Tibial nerve (tissue), 4 donors: ENCODE data around the gene PDE4DIP. TPM values are rescaled to one million over a fixed set of nuclear protein-coding genes. Genes with fewer than 3 reads are reported as not detected.
"Not testable (repeated sequence)": the region's sequence is repeated elsewhere in the genome, so short reads cannot be mapped to it uniquely, and the experiment has no call there.

Experiments
- DNase-seq, 2 donors: peaks; one replicate each; pipeline ENCODE4 v3.0.0-alpha.2; 2019; ENCODE audit warnings: low spot score in 2 of 2
- H3K27ac ChIP-seq, 4 donors: fragments of 200-600 bp; sonication (generic) in 3 of 4; one replicate each; pipeline ENCODE4 v1.5.1; 2017 to 2019; ENCODE audit warnings: mild to moderate bottlenecking in 1 of 4
- H3K27me3 ChIP-seq, 2 donors: fragments of 200-600 bp; sonication (generic) in 1 of 2; one replicate each; pipeline versions ENCODE4 v1.5.1 to v1.6.0; 2017 to 2019
- H3K36me3 ChIP-seq, 3 donors: fragments of 200-600 bp; sonication (generic); one replicate each; pipeline ENCODE4 v1.5.1; 2018 to 2019
- H3K4me1 ChIP-seq, 4 donors: fragments of 200-600 bp; sonication (generic) in 3 of 4; one replicate each; pipeline ENCODE4 v1.5.1; 2017 to 2019
- H3K4me3 ChIP-seq, 4 donors: fragments of 200-600 bp; sonication (generic) in 3 of 4; one replicate each; pipeline ENCODE4 v1.5.1; 2017 to 2019; ENCODE audit warnings: mild to moderate bottlenecking in 1 of 4, moderate library complexity in 1 of 4
- H3K9me3 ChIP-seq, 4 donors: fragments of 200-600 bp; sonication (generic) in 3 of 4; one replicate each; pipeline ENCODE4 v1.5.1; 2017 to 2019
- CTCF ChIP-seq, 5 experiments: fragments of 200-600 bp in 3 of 5; fragments of 450-650 bp in 2 of 5; sonication (generic) in 3 of 5; IDR thresholded peaks; one replicate each; pipeline ENCODE4 v1.5.1; 2016 to 2019; ENCODE audit warnings: antibody characterized with exemption in 5 of 5, mild to moderate bottlenecking in 3 of 5, moderate library complexity in 2 of 5
- EP300 ChIP-seq, 2 donors: sonication (generic); formaldehyde crosslinking; IDR thresholded peaks; one replicate each; pipeline ENCODE4 v1.6.1; 2017; ENCODE audit warnings: antibody characterized with exemption in 2 of 2, mild to moderate bottlenecking in 1 of 2
- POLR2A ChIP-seq, 2 donors: fragments of 450-650 bp; IDR thresholded peaks; one replicate each; pipeline ENCODE4 v1.6.1; 2017; ENCODE audit warnings: antibody characterized with exemption in 2 of 2, mild to moderate bottlenecking in 2 of 2, moderate library complexity in 2 of 2
- WGBS, 2 donors: methylation state at CpG; one replicate each; pipeline ENCODE4 v1.1.5; 2018; 5-methylcytosine and 5-hydroxymethylcytosine counted together
- total RNA-seq, 4 donors: library from RNA; depleted of rRNA; stranded (reverse); fragments of >200 nt; gene quantifications; one replicate each; pipeline ENCODE4 v1.1.0, GENCODE V29; 2016

PDE4DIP gene
- total RNA-seq, 4 donors from 2014 or later = 104 to 188 (median 175) TPM

- not testable (repeated sequence) for H3K9me3 ChIP-seq, H3K27me3 ChIP-seq, H3K4me1 ChIP-seq, H3K36me3 ChIP-seq
- TF ChIP-seq CTCF (IDR thresholded peaks at IDR 0.05) (peak in 1 of 5 experiments; percentile 42), POLR2A (IDR thresholded peaks at IDR 0.05) (peak in 1 of 2 donors; percentile 50), EP300 (IDR thresholded peaks at IDR 0.05) (peak in 1 of 2 donors; percentile 81)
- Histone ChIP-seq H3K4me3 (peak overlapping the region; percentile 34 to 61 (median 48)), H3K27ac (peak overlapping the region; percentile 42 to 79 (median 75))
- 11% methylated on average over 4 to 11 of the region's 44 CpGs for WGBS, 2 donors
- peak; percentile 35 to 60 for DNase-seq
Observed at GRCh38 chr1:148951336-148952227, 107.4 kb downstream of the PDE4DIP start.

- not testable (repeated sequence) for H3K27me3 ChIP-seq, H3K9me3 ChIP-seq, H3K36me3 ChIP-seq, H3K4me1 ChIP-seq
- DNase-seq = peak; percentile 66
- Histone ChIP-seq H3K4me3 (peak overlapping the region; percentile 34 to 61 (median 52)), H3K27ac (peak overlapping the region; percentile 42 to 82 (median 77))
- no CpG with 5 or more reads among the region's 66 CpGs for WGBS, 2 donors
Observed at GRCh38 chr1:148952253-148952937, 108.2 kb downstream of the PDE4DIP start.

GRCh38 chr1:148952938-148953616 lies 108.8 kb downstream of the PDE4DIP start:
- DNase-seq = peak in 1 of 2 donors; percentile 9
- not testable (repeated sequence) for H3K9me3 ChIP-seq, H3K27me3 ChIP-seq, H3K36me3 ChIP-seq, H3K4me1 ChIP-seq
- peak overlapping the region in 3 of 4 donors; percentile 34 to 82 (median 79) for H3K27ac ChIP-seq
- H3K4me3 ChIP-seq = peak overlapping the region; percentile 34 to 61 (median 50)
- 4 to 7% methylated on average over 20 of the region's 28 CpGs for WGBS, 2 donors

- not testable (repeated sequence) for DNase-seq, H3K9me3 ChIP-seq, H3K36me3 ChIP-seq, H3K4me1 ChIP-seq, H3K27me3 ChIP-seq
- Histone ChIP-seq H3K27ac (peak overlapping the region in 1 of 4 donors; percentile 20), H3K4me3 (peak overlapping the region; percentile 10 to 61 (median 22))
- 54 to 60% methylated on average over 6 of the region's 7 CpGs for WGBS, 2 donors
Observed at GRCh38 chr1:148953730-148954129, 109.5 kb downstream of the PDE4DIP start.

- H3K27me3 ChIP-seq, DNase-seq, H3K4me1 ChIP-seq, H3K9me3 ChIP-seq, H3K4me3 ChIP-seq, H3K27ac ChIP-seq: not testable (repeated sequence)
- H3K36me3 ChIP-seq = peaks cover 0 to 11% (median 0%) of the 10 kb centered on the region in 3 donors
Observed at GRCh38 chr1:148958343-148958742, 114.1 kb downstream of the PDE4DIP start.

- H3K9me3 ChIP-seq, H3K27ac ChIP-seq, H3K4me3 ChIP-seq, H3K27me3 ChIP-seq, H3K4me1 ChIP-seq, DNase-seq: not testable (repeated sequence)
- WGBS, 2 donors = 67 to 83% methylated on average over 1 of the region's 4 CpGs
- H3K36me3 ChIP-seq = peaks cover 0 to 11% (median 0%) of the 10 kb centered on the region in 3 donors
Observed at GRCh38 chr1:148960212-148961000, 116.2 kb downstream of the PDE4DIP start.

- not testable (repeated sequence) for H3K9me3 ChIP-seq, H3K4me3 ChIP-seq, H3K27me3 ChIP-seq, H3K4me1 ChIP-seq, H3K27ac ChIP-seq, DNase-seq
- peaks cover 0 to 11% (median 0%) of the 10 kb centered on the region in 3 donors for H3K36me3 ChIP-seq
- WGBS, 2 donors = 91% methylated on average over 3 of the region's 6 CpGs; no CpG with 5 or more reads in 1 of the 2 donors
Observed at GRCh38 chr1:148962127-148962857, 118.1 kb downstream of the PDE4DIP start.

GRCh38 chr1:148966084-148966483 lies 121.9 kb downstream of the PDE4DIP start:
- DNase-seq, H3K27me3 ChIP-seq, H3K4me1 ChIP-seq, H3K4me3 ChIP-seq, H3K9me3 ChIP-seq, H3K27ac ChIP-seq: not testable (repeated sequence)
- peaks cover 0 to 11% (median 0%) of the 10 kb centered on the region in 3 donors for H3K36me3 ChIP-seq
- 17 to 20% methylated on average over 1 of the region's 2 CpGs for WGBS, 2 donors

- not testable (repeated sequence) for H3K4me3 ChIP-seq, H3K36me3 ChIP-seq, H3K9me3 ChIP-seq, H3K27me3 ChIP-seq, H3K4me1 ChIP-seq, H3K27ac ChIP-seq, DNase-seq
- WGBS, 2 donors = 63 to 70% methylated on average over 1 of the region's 2 CpGs
Observed at GRCh38 chr1:148967580-148967979, 123.4 kb downstream of the PDE4DIP start.

GRCh38 chr1:148968682-148969081 lies 124.5 kb downstream of the PDE4DIP start:
- WGBS, 2 donors = 95 to 100% methylated on average over 1 to 3 of the region's 3 CpGs
- not testable (repeated sequence) for H3K36me3 ChIP-seq, H3K4me1 ChIP-seq, H3K9me3 ChIP-seq, H3K27me3 ChIP-seq, DNase-seq, H3K4me3 ChIP-seq, H3K27ac ChIP-seq

- not testable (repeated sequence) for H3K9me3 ChIP-seq, H3K27me3 ChIP-seq, H3K36me3 ChIP-seq, DNase-seq, H3K4me1 ChIP-seq, H3K4me3 ChIP-seq, H3K27ac ChIP-seq
- 100% methylated on average over 1 to 2 of the region's 5 CpGs for WGBS, 2 donors
Observed at GRCh38 chr1:148969126-148969525, 124.9 kb downstream of the PDE4DIP start.
